Loucy (cell line): ENCODE measurements around the gene PSMB2.
"Not testable (repeated sequence)": the region's sequence is repeated elsewhere in the genome, so short reads cannot be mapped to it uniquely, and the experiment has no call there.

Experiments used
- H2AFZ ChIP-seq: fragments of 200-600 bp; sonication (generic); 2 replicates; pipeline ENCODE4 v1.6.0; 2016; ENCODE audit warnings: antibody characterized with exemption, mild to moderate bottlenecking, low read length, moderate library complexity
- H3F3A ChIP-seq: fragments of 200-600 bp; 2 replicates; pipeline ENCODE4 v1.6.0; 2016; ENCODE audit warnings: antibody characterized with exemption, low read depth, mild to moderate bottlenecking
- H3K27me3 ChIP-seq: fragments of 200-600 bp; sonication (generic); 2 replicates; pipeline ENCODE4 v1.6.1; 2014; ENCODE audit warnings: low read length, mild to moderate bottlenecking; ENCODE audit not compliant: insufficient read depth, poor library complexity, severe bottlenecking
- H3K36me3 ChIP-seq: fragments of 200-600 bp; sonication (generic); 2 replicates; pipeline ENCODE4 v1.6.1; 2016; ENCODE audit warnings: low read length; ENCODE audit not compliant: insufficient read depth
- H3K4me1 ChIP-seq: fragments of 200-600 bp; sonication (generic); 2 replicates; pipeline ENCODE4 v1.5.1; 2014; ENCODE audit warnings: low read length, mild to moderate bottlenecking; ENCODE audit not compliant: insufficient read depth, poor library complexity, severe bottlenecking
- H3K4me2 ChIP-seq: fragments of 200-600 bp; sonication (generic); 2 replicates; pipeline ENCODE4 v1.6.0; 2014; ENCODE audit warnings: antibody characterized with exemption, low read length, low read depth, mild to moderate bottlenecking; ENCODE audit not compliant: poor library complexity, severe bottlenecking
- H3K4me3 ChIP-seq: fragments of 200-600 bp; sonication (generic); 2 replicates; pipeline ENCODE4 v1.5.1; 2014; ENCODE audit warnings: low read length, mild to moderate bottlenecking, mixed read lengths; ENCODE audit not compliant: poor library complexity, severe bottlenecking
- H3K79me2 ChIP-seq: fragments of 200-600 bp; sonication (generic); 2 replicates; pipeline ENCODE4 v1.6.1; 2014; ENCODE audit warnings: low read length; ENCODE audit not compliant: insufficient read depth
- H3K9ac ChIP-seq: fragments of 200-600 bp; sonication (generic); 2 replicates; pipeline ENCODE4 v1.6.0; 2014; ENCODE audit warnings: mild to moderate bottlenecking, low read depth, low read length, moderate library complexity; ENCODE audit not compliant: poor library complexity, severe bottlenecking
- H3K9me2 ChIP-seq: fragments of 200-600 bp; sonication (generic); replicated peaks from 2 replicates; pipeline ENCODE4 v1.6.1; 2016; ENCODE audit warnings: low read depth, low read length, mixed read lengths
- H3K9me3 ChIP-seq: fragments of 200-600 bp; sonication (generic); 2 replicates; pipeline ENCODE4 v1.6.1; 2014; ENCODE audit warnings: mild to moderate bottlenecking, antibody characterized with exemption, low read length, low read depth; ENCODE audit not compliant: insufficient read depth
- H4K20me1 ChIP-seq: fragments of 200-600 bp; sonication (generic); 2 replicates; pipeline ENCODE4 v1.6.0; 2014; ENCODE audit warnings: antibody characterized with exemption, low read length, mild to moderate bottlenecking; ENCODE audit not compliant: insufficient read depth, poor library complexity, severe bottlenecking
- CTCF ChIP-seq: fragments of 200-600 bp; sonication (generic); conservative IDR thresholded peaks from 2 replicates; pipeline ENCODE4 v1.5.1; 2014; ENCODE audit warnings: mild to moderate bottlenecking, antibody characterized with exemption, low read length
- EZH2phosphoT487 ChIP-seq: fragments of 200-600 bp; IDR thresholded peaks from 2 replicates; pipeline ENCODE4 v1.6.1; 2018; ENCODE audit warnings: antibody characterized with exemption, mild to moderate bottlenecking, moderate library complexity, borderline replicate concordance

The PSMB2 gene

GRCh38 chr1:35641233-35641866, at the start of gene PSMB2:
TSS of gene PSMB2 (minus strand) at chr1:35641526. CDS start at chr1:35641432, 94 bp downstream.
- Histone ChIP-seq H3K4me1 (peaks cover 41% of the 10 kb centered on the region), H3K79me2 (peaks cover 49% of the 10 kb centered on the region), H3K9me2 (no peaks in the 10 kb centered on the region), H3K9ac (peak within 1 kb of the TSS; percentile 81), H4K20me1 (peaks cover 43% of the 10 kb centered on the region), H2AFZ (peak within 1 kb of the TSS; percentile 98), H3K9me3 (no peaks in the 10 kb centered on the region), H3K4me2 (peak within 1 kb of the TSS; percentile 94), H3K27me3 (no peaks in the 10 kb centered on the region), H3K4me3 (peak within 1 kb of the TSS; percentile 96), H3F3A (0 out of 2 replicates have a peak, but pooled peaks cover 3% of the 10 kb centered on the region), H3K36me3 (no peaks in the 10 kb centered on the region)
- TF ChIP-seq EZH2phosphoT487 (no peak), CTCF (no peak)

GRCh38 chr1:35691080-35691479, 49.8 kb upstream of the PSMB2 start:
- no peak overlapping the region for H3K4me2 ChIP-seq

GRCh38 chr1:35690103-35690502, 48.8 kb upstream of the PSMB2 start:
- not testable (repeated sequence) for H2AFZ ChIP-seq, H3K9ac ChIP-seq, H3K4me2 ChIP-seq, H4K20me1 ChIP-seq, H3K4me3 ChIP-seq, H3F3A ChIP-seq, H3K9me3 ChIP-seq, H3K27me3 ChIP-seq, H3K36me3 ChIP-seq, H3K4me1 ChIP-seq, H3K79me2 ChIP-seq, H3K9me2 ChIP-seq

More at GRCh38 chr1:35691080-35691479, 49.8 kb upstream of the PSMB2 start:
- no peak for TF ChIP-seq EZH2phosphoT487
- no peak for TF ChIP-seq CTCF
- no peaks in the 10 kb centered on the region for H3K9me2 ChIP-seq
- H3K79me2 ChIP-seq = no peaks in the 10 kb centered on the region
- H3K4me1 ChIP-seq = no peaks in the 10 kb centered on the region
- H3K9me3 ChIP-seq = no peaks in the 10 kb centered on the region
- no peaks in the 10 kb centered on the region for H3K36me3 ChIP-seq
- H3F3A ChIP-seq = no peaks in the 10 kb centered on the region
- no peak overlapping the region; the same call in 1 of the 2 replicates for H2AFZ ChIP-seq
- no peaks in the 10 kb centered on the region for H3K27me3 ChIP-seq
- no peaks in the 10 kb centered on the region for H4K20me1 ChIP-seq
- no peak overlapping the region for H3K9ac ChIP-seq
- no peak overlapping the region for H3K4me3 ChIP-seq

DNA sequence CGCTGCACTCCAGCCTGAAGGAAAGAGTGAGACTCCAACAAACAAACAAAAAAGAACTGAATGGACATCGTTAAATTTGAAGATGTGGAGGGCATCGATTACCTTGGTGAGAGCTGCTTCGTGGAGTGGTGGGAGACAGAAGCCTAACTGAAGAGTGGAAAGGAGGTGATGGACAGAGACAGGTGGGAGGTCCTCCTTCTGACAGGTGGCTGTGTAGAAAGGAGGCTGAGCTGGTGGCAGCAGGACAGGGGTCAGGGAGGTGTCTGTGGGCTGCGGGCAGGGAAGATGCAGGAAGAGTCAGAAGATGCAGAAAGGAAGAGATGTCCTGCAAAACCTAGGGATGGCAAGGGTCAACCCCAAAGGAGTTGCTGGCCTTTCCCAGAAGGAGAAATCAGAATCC, 46.8 kb upstream of the PSMB2 start:
- TF ChIP-seq EZH2phosphoT487 (no peak), CTCF (no peak)
- H3K36me3 ChIP-seq = no peaks in the 10 kb centered on the region

More for the DNA sequence above, 46.8 kb upstream of the PSMB2 start:
- Histone ChIP-seq H2AFZ (no peak overlapping the region), H3K4me2 (no peak overlapping the region), H3K9ac (no peak overlapping the region), H3K9me3 (no peaks in the 10 kb centered on the region), H3K27me3 (no peaks in the 10 kb centered on the region), H3K9me2 (no peaks in the 10 kb centered on the region), H3K79me2 (no peaks in the 10 kb centered on the region), H3K4me3 (no peak overlapping the region), H3F3A (no peaks in the 10 kb centered on the region), H4K20me1 (no peaks in the 10 kb centered on the region), H3K4me1 (no peaks in the 10 kb centered on the region)
